Astrocyte of the cerebellum (primary cell): Measurements from ENCODE around the gene CACNA2D2.

Experiments
- DNase-seq: peaks from one replicate; pipeline ENCODE4 v3.0.0-alpha.2; 2011; ENCODE audit warnings: low read depth
- H3K4me3 ChIP-seq: 2 replicates; pipeline ENCODE4 v1.5.1; 2011; ENCODE audit warnings: mild to moderate bottlenecking, low read depth, low read length, moderate library complexity
- in situ Hi-C: cut with HindIII; loops from 2 replicates; pipeline ENCODE4 v1.10.0; 2017; ENCODE audit warnings: low sequenced_read_pairs
- TF ChIP-seq, protein P1 (sequence below): IDR thresholded peaks from 2 replicates; pipeline ENCODE4 v1.5.1; 2012; ENCODE audit warnings: low read length, low read depth, moderate library complexity, mild to moderate bottlenecking; ENCODE audit errors: missing control alignments

The CACNA2D2 gene

DNA sequence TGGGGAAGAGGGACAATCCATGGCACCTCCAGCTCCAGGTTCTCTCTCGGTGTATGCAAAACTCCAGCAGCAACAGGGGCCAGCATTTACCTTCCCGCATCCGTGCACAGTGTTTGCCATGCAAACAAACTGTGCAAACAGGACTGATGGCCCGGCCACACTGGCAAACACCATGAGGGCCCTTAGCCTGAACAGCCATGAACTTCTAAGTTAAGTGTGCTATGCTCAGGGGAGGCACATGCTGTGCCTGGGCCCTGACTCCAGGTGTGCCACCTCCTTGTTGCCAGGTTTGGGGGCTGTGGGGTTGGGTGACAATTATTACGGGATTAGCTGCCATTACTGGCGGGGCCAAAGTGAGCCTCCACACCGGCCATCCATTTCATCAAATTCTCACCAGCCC is 57.5 kb downstream of the CACNA2D2 start:
- in situ Hi-C loops: no loop called here
- DNase-seq: no peak
- TF ChIP-seq, protein P1, sequence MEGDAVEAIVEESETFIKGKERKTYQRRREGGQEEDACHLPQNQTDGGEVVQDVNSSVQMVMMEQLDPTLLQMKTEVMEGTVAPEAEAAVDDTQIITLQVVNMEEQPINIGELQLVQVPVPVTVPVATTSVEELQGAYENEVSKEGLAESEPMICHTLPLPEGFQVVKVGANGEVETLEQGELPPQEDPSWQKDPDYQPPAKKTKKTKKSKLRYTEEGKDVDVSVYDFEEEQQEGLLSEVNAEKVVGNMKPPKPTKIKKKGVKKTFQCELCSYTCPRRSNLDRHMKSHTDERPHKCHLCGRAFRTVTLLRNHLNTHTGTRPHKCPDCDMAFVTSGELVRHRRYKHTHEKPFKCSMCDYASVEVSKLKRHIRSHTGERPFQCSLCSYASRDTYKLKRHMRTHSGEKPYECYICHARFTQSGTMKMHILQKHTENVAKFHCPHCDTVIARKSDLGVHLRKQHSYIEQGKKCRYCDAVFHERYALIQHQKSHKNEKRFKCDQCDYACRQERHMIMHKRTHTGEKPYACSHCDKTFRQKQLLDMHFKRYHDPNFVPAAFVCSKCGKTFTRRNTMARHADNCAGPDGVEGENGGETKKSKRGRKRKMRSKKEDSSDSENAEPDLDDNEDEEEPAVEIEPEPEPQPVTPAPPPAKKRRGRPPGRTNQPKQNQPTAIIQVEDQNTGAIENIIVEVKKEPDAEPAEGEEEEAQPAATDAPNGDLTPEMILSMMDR: no peak
- H3K4me3 ChIP-seq: no peak overlapping the region

DNA sequence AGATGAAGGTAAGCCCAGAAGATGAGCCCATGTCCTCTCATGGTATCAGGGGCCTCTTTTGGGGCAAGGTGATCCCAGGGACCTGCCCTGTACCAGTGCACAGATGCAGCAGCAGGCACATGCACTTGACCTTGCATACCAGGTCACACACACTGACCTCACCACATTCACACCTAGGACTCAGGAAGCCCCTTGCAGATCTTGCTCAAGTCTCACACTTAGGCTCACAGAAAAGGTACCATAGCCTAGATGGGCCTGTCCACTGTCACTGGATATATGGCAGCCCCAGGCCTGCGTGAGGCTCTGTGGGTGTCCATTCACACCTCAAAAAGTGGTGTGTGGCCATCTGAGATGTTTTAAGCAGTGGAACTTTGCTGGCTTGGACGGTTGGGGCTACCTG is 58.7 kb downstream of the CACNA2D2 start:
- TF ChIP-seq, protein P1: no peak
- DNase-seq: no peak
- in situ Hi-C loops: no loop called here
- no peak overlapping the region for H3K4me3 ChIP-seq

DNA sequence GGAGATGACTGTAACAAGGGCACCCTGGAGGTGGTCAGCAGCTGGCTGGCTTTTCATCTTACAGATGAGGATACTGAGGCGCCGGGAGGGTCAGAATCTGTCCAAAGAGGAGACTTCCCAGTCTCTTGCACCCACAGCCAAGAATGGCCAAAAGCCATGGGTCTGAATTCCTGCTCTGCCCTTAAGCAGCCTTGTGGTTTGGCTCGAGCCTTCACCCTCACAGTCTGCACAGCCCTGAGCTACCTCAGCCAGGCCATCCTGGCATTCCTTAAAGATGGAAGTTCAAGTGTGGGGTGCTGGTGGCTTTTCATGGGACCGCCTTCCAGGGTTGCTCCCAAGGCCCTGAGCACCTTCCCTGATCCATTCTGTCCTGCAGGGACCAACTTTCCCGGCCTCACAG is 59.2 kb downstream of the CACNA2D2 start:
- no peak for DNase-seq
- TF ChIP-seq, protein P1: no peak

DNA sequence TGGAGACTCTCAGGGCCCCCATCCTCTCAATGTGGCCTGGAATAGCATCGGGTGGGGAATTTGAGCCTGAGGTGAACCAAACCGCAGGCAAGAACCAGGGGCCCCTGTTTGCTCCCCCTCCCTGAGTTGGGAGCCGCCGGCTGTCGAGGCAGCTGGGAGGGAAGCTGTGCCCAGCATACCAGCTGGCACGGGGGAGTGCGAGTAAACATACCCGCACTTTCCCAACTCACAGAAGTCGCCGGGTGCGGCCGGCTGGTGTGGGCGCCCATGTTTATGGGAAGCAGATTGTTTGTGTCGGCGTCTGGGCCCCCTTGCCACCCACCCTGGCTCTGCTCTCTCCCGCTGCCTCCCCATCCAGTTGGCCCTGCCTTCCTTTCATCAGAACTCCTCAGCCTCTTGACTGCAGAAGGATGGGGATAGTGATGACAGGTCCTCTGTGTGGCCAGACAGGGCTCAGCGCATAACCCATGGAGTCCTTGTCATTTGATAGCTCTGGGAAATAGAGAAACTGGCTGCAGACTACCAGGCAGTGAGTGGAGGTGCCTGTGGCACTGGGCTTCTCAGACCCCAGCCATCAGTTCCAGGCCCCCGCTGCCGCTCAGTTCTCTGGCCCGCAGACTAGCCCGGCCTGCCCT is 60.4 kb downstream of the CACNA2D2 start:
- no peak overlapping the region for H3K4me3 ChIP-seq
- in situ Hi-C loops: no loop called here
- TF ChIP-seq, protein P1: no peak
- DNase-seq: no peak

More for the DNA sequence above, 59.2 kb downstream of the CACNA2D2 start:
- H3K4me3 ChIP-seq: no peak overlapping the region
- in situ Hi-C loops: no loop called here

DNA sequence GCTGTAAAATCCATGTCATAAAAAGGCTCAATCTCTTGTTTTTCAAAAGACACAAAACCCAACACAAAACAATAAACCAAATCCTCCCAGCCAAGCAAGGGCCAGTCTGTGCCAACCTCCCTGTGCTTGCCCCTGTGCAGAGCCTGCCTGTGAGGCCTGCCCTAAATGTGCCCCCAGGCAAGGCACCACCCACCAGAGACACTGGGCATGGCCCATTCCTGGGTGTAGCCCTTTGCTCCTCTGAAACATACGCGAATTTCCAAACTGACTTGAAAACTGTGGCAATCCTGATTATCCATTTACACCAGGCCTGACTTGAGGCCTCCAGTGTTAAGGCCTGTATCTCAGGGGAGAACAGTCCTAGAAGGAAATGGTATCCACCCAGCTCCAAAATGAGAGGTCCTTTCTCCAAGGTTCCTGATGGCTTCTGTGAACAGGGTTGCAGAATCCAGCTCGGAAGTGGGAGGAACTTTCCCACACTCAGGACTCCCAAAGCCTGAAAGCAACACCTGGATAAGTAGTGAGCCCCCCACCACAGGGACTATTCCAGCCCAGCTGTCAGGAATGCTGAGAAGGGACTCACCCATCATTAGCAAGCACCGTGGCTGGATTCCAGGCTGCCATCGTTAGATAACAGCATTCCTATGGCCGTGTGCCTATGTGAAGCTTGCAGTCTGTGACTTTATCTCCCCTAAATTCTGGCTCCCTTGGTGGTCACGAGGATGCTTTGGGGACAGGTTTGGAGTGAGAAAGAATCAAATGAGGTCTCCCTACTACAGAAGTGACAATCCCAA is 61.8 kb downstream of the CACNA2D2 start:
- H3K4me3 ChIP-seq: no peak overlapping the region
- in situ Hi-C loops: no loop called here
- TF ChIP-seq, protein P1: no peak
- DNase-seq: no peak

DNA sequence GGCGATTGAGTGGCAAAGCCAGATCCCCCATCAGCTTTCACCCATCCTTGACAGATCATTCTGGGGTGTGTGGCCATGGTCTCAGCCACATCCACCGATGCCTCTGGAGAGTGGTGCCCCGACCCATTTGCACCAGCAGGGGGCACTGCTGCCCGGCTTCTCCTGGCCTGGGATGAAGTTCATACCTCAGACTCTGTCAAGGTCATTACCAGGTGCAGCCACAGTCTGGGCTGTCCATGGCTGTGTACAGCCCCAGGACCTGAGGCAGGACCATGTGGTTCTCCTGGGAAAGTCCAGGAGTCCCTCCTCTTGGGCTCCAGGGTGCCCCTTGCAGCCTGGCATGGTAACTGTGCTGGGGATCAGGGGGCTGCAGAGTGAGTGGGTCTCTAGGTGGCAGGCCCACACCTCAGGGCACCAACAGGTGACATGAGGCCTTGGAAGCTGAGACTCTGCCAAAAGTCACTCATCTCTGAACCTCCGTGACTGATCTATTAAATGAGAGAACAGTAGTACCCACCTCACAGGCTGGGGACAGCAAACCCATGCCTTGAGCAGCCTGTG is 67.2 kb downstream of the CACNA2D2 start:
- in situ Hi-C loops: no loop called here
- no peak for DNase-seq
- TF ChIP-seq, protein P1: peak; percentile 78
- H3K4me3 ChIP-seq: no peak overlapping the region
